NOMO-1 treated with DMSO at 0.1 percent for 48 hours (cell line): ENCODE measurements around the gene RANBP2.

Source experiments
- DNase-seq: peaks from one replicate; lab custom pipeline; 2025; ENCODE audit not compliant: unreplicated experiment; lab: John Stamatoyannopoulos, UW

Gene RANBP2

GRCh38 chr2:108776475-108776874 is 57.2 kb downstream of the RANBP2 start:
- no peak for DNase-seq

DNA sequence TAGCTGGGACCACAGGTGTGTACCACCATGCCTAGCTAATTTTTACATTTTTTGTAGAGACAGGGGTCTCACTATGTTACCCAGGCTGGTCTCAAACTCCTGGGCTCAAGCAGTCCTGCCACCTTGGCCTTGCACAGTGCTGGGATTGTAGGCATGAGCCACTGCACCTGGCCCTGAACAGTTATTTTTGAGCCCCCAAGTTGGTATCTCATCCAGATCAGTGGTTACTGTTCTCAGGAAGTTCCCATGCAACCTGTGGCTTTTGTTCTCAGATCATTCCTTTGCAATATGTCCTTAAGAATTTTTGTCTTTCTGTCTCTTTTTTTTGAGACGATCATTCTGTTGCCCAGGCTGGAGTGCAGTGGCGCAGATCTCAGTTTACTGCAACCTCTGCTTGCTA is 59.6 kb downstream of the RANBP2 start:
- DNase-seq, result no peak

DNA sequence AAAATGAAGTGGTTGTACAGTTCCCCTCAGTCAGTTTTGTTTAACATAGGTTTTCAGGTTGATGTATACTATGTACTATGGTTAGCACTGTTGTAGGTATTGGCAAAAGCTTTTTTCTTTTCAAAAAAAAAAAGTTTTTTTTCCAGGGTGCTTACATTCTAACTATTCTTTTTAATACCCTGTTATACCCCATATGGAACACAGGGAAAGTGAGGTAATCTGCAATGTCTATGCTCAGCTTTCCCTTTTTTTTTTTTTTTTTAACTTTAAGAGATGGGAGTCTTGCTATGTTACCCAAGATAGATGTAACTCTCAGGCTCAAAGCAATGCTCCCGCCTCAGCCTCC is 66.7 kb downstream of the RANBP2 start:
- DNase-seq, result no peak

DNA sequence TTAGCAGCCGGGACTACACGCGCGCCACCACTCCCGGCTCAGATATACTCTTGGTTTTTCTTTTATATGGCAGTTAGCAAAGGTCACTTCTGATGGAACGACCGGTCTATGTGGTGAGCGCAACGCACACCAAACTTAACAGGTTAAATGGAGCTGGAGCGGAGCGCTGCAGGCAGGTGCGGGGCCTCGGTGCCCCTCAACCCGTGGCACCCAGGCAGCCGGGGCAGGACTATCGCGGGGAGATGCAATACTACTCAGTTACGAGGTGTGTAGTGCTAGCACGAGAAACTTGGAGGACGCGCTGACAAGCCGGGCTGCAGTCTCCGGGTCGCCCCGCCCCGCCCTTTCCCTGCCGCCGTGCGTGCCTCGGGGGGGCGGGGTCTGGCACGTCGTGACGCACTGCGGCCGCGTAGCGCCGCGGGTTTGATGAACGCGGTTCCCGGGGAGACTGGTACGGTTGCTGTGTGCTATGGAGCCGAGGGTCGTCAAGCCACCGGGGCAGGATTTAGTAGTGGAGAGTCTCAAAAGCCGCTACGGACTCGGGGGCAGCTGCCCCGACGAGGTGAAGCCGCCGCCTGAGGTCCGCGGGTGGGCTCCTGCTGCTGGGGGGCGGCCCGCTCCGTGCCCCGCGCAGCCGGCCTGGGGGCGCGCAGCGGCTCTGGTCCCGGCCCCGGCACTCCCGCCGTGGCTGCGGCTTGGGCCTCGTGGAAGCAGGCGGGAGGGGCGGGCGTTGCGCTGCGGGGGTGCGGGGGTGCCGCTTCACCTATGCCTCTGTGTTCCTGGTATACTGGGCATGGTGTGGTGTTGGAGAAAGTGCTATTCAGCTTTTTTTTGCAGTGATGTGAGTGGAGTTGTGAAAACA is 67.3 kb downstream of the RANBP2 start, which contains the start of gene CCDC138:
TSS of gene CCDC138 (plus strand) at position 418 of the 862 bp plus-strand sequence. CDS start at position 470, 52 bp downstream.
- peak; percentile 84 for DNase-seq

DNA sequence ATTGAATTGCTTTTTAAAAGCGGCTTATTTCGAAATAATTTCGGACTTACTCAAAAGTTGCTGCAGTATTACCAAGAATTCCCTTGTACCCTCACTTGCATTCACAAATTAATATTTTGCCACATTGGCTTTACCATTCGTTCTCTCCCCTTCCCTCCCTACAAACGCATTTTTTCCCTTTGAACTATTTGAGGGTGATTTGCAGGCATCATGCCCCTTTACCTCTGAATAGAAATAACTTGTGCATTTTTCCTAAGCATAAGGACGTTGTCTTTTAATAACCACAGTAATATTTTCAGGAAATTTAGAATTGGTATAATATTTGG is 67.9 kb downstream of the RANBP2 start:
- no peak for DNase-seq

- DNase-seq, result no peak
Observed at GRCh38 chr2:108803045-108803736, 83.9 kb downstream of the RANBP2 start.

GRCh38 chr2:108805032-108805431 is 85.8 kb downstream of the RANBP2 start:
- DNase-seq, result no peak

DNA sequence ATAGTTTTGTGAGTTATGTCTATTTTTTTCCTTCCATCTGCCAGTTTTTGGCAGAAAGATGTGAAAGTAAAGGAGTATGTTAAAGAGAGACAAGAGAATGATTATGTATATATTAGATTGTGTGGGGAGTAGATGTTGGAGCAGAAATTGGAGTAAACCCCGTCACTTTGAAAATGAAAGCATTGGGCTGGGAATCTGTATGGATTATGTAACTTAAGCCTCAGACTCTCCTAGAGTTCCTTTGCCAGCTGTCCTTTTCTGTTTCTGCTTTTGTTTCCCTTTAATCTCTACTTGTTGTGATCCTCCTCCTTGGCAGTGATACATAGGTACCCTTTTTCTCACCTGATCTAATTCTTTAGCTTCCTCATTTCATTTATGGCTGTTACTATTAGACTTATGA is 86.5 kb downstream of the RANBP2 start:
- no peak for DNase-seq

GRCh38 chr2:108806371-108807113 is 87.3 kb downstream of the RANBP2 start:
- DNase-seq, result no peak

- no peak for DNase-seq
Observed at GRCh38 chr2:108809936-108810335, 90.7 kb downstream of the RANBP2 start.

GRCh38 chr2:108810993-108811957 is 92.0 kb downstream of the RANBP2 start:
- DNase-seq, result no peak

GRCh38 chr2:108813732-108814131 is 94.5 kb downstream of the RANBP2 start:
- DNase-seq, result no peak

- no peak for DNase-seq
Observed at GRCh38 chr2:108820482-108820881, 101.2 kb downstream of the RANBP2 start.

DNA sequence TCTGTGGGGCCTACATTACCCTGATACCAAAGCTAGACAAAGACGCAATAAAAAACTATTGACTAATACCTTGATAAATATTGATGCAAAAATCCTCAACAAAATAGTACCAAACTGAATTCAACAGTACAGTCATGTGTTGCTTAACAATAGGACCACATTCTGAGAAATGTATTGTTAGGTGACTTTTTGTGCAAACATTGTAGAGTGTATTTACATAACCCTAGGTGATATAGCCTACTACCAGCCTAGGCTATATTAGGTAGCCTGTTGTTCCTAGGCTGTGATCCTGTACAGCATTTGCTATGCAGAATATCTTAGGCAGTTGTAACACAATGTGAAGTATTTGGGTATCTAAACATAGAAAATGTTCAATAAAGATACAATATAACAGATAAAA is 104.0 kb downstream of the RANBP2 start:
- no peak for DNase-seq

DNA sequence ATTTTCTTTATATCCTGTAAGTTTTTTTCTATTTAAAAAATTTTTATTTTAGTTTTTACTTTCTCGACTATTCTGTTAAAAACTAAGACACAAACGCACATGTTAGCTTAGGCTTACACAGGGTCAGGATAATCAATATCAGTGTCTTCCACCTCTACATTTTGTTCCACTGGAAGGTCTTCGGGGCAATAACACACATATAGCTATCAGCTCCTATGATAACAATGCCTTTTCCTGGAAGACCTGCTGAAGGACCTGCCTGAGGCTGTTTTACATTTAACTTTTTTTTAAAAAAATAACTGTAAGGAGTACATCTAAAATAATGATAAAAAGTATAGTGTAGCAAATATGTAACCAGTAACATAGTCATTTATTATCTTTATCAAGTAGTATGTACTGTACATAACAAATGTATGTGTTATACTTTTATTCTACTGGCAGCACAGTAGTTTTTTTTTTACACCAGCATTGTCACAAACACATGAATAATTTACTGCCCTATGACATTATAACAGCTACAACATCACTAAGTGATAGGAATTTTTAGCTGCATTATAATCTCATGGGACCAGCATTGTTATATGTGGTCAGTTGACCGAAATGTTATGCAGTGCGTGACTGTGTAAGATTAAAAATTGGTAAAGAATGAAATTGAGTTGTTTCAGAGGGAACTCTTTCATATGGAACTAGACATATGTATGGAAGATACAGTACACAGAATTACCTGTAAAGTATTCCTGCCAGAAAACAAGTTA is 105.2 kb downstream of the RANBP2 start:
- no peak for DNase-seq

DNA sequence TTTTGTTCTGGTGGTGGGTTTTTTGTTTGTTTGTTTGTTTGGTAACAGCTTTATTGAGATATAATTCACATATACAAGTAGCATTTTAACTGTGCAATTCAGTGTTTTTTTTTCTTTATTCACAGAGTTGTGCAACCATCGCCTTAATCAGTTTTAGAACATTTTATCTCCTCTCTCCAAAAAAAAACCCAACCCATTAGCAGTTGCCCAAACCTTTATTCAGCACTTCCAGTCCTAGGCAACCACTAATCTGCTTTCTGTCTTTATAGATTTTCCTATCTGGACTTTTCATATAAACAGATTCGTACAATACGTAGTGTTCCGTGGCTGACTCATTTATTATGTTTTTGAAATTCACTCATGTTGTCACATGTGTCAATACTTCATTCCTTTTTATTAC is 106.0 kb downstream of the RANBP2 start:
- DNase-seq, result no peak

- DNase-seq, result no peak
Observed at GRCh38 chr2:108825736-108826135, 106.5 kb downstream of the RANBP2 start.

- DNase-seq, result no peak
Observed at GRCh38 chr2:108829578-108830310, 110.5 kb downstream of the RANBP2 start.

DNA sequence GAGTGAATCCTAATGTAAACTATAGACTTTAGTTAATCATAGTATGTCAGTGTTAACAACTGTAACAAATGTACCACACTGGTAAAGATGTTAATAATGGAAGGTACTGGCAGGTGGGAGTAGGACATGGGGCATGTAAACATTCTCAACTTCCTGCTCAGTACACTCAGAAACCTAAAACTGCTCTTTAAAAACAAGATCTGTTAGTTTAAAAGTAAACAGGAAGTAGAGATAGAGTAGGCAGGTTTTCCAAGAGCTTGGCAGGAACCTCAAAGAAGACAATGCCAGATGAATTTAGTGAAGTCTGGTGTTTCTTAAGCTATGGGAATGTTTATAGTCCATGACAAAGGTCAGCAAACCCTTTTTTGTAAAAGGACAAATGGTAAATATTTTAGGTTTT is 113.9 kb downstream of the RANBP2 start:
- DNase-seq, result no peak
